Measurements from ENCODE around the gene CDKN1B. TPM values are rescaled to one million over a fixed set of nuclear protein-coding genes. Genes with fewer than 3 reads are reported as not detected.

Gene CDKN1B
- total and polyA plus RNA-seq, 2 donors (not counting 3 experiments of a cell fraction or from before 2014, with no cell fraction given), result 12.7 to 40.8 TPM

DNA sequence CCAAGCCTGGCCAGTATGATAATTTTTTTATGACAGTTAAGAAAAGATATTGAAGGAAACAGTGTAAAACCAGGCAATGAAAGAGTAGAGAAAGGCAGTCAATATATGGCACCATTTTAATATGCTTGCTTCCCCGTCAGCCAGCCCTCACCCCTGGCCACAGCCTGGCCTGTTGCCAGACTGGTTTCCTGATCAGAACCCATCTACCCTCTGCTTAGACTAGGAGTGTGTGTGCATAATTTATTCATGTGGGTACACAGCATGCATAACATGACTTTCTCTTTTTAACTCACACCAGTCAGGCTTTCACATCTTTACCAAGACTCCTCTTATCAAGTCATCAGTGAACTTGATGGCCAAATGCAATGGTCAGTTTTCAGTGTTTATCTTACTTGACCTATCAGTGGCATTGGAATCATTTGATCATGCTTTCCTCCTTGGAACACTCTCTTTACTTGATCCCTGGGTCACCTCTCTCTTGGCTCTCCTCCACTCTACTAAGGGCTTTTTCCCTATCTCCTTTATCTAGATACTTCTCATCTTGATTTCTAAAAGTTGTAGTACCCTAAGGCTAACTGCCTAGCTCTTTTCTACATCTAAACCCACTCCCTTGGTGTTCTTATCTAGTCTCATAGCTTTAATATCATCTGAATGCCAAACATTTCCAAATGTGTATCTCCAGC lies 11.2 kb upstream of the CDKN1B start:
- no peak for FAIRE-seq
- Histone ChIP-seq H3K27ac (ENCODE audit: insufficient read depth, low read depth, low read length) (no peak overlapping the region), H3K4me3 (replicated peaks in 1 of 3; ENCODE audit: insufficient read depth in 1 of 3, low read depth in 1 of 3, low read length in 3 of 3) (no peak overlapping the region), H2AFZ (ENCODE audit: low read depth, low read length) (no peak overlapping the region), H3K36me3 (ENCODE audit: control insufficient read depth in 2 of 2, extremely low read depth in 1 of 2, insufficient read depth in 2 of 2, low read length in 2 of 2) (no peaks in the 10 kb centered on the region), H3K4me2 (ENCODE audit: insufficient read depth, low read length) (no peak overlapping the region), H3K9me3 (replicated peaks; ENCODE audit: control insufficient read depth, insufficient read depth, low read length) (no peaks in the 10 kb centered on the region), H3K79me2 (ENCODE audit: control insufficient read depth, insufficient read depth, low read length) (no peaks in the 10 kb centered on the region), H3K4me1 (ENCODE audit: control insufficient read depth, extremely low read depth, insufficient read depth, low read length) (no peaks in the 10 kb centered on the region), H3K9me1 (replicated peaks; ENCODE audit: control insufficient read depth, extremely low read depth, insufficient read depth, low read length) (no peaks in the 10 kb centered on the region), H4K20me1 (replicated peaks; ENCODE audit: control insufficient read depth, extremely low read depth, insufficient read depth, low read length) (no peaks in the 10 kb centered on the region), H3K27me3 (ENCODE audit: control insufficient read depth in 2 of 2, insufficient read depth in 2 of 2, low read length in 2 of 2) (no peaks in the 10 kb centered on the region), H3K9ac (replicated peaks; ENCODE audit: extremely low read depth, insufficient read depth, low read length) (no peak overlapping the region)
- CTCF ChIA-PET, result interaction anchor here (0.6 to 1.6 kb wide), 5 partner anchors 24 to 670 kb away, joined by 3 to 6 read pairs (median 5); no protein-coding TSS in a partner anchor
- DNase-seq (ENCODE audit: low read depth, low spot score), result peak; percentile 13
- dilution Hi-C loops (cut with MboI; ENCODE audit: extremely low pct_ligation_motif_present, low sequenced_read_pairs) (no loop called here), intact Hi-C loops (cut with micrococcal nuclease) (no loop called here)
- BruUV-seq (replicated peaks), result no TSS peak
- POLR2A ChIA-PET, result no interaction called here
- TF ChIP-seq GATA2 (IDR thresholded peaks at IDR 0.05; ENCODE audit: insufficient read depth, insufficient read length, low read depth, low read length) (no peak), POLR2A (IDR thresholded peaks at IDR 0.05; ENCODE audit: low read depth, low read length) (no peak), MYC (IDR thresholded peaks at IDR 0.05; ENCODE audit: low read depth, low read length) (no peak)

DNA sequence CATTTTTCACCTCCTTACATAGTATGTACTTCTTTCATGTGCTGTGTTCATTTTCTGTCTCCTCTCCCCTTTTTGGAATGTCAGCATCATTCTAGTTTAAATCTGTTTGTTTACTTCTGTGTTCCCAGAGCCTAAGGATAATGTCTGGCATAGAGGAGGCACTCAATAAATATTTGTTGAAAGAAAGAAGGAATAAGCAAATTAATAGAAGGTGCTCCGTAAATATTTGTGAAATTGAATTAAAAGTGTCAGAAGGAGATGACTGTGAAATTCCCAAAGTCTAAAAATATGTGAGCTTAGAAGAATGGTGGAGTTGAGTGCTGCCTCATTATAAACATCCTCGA lies 3.3 kb upstream of the CDKN1B start:
- peaks cover 18% of the 10 kb centered on the region for H3K79me2 ChIP-seq (ENCODE audit: control insufficient read depth, insufficient read depth, low read length)
- peak overlapping the region in 2 of 3 experiments; percentile 20 to 35 for H3K4me3 ChIP-seq (replicated peaks in 1 of 3; ENCODE audit: insufficient read depth in 1 of 3, low read depth in 1 of 3, low read length in 3 of 3)
- peaks cover 28% of the 10 kb centered on the region for H3K4me1 ChIP-seq (ENCODE audit: control insufficient read depth, extremely low read depth, insufficient read depth, low read length)
- H2AFZ ChIP-seq (ENCODE audit: low read depth, low read length), result peak overlapping the region; percentile 90
- peak overlapping the region; percentile 66 for H3K27ac ChIP-seq (ENCODE audit: insufficient read depth, low read depth, low read length)
- CTCF ChIA-PET, result interaction anchor here (0.7 to 4.2 kb wide), 6 partner anchors 8 to 379 kb away, joined by 3 to 52 read pairs (median 4); no protein-coding TSS in a partner anchor
- H3K9me1 ChIP-seq (replicated peaks; ENCODE audit: control insufficient read depth, extremely low read depth, insufficient read depth, low read length), result no peaks in the 10 kb centered on the region
- POLR2A ChIA-PET, result no interaction called here
- TF ChIP-seq POLR2A (IDR thresholded peaks at IDR 0.05; ENCODE audit: low read depth, low read length) (no peak), JUN (IDR thresholded peaks at IDR 0.05; ENCODE audit: borderline replicate concordance, insufficient read depth, insufficient read length, low read depth) (no peak), EZH2 (IDR thresholded peaks at IDR 0.05; ENCODE audit: borderline replicate concordance, low read depth, low read length, severe bottlenecking) (no peak), FOS (IDR thresholded peaks at IDR 0.05; ENCODE audit: borderline replicate concordance, insufficient read depth, low read length) (no peak), MAX (IDR thresholded peaks at IDR 0.05; ENCODE audit: insufficient read depth, insufficient read length) (no peak), MYC (IDR thresholded peaks at IDR 0.05; ENCODE audit: low read depth, low read length) (no peak), GATA2 (IDR thresholded peaks at IDR 0.05; ENCODE audit: insufficient read depth, insufficient read length, low read depth, low read length) (no peak)
- TF ChIP-seq, protein P1, sequence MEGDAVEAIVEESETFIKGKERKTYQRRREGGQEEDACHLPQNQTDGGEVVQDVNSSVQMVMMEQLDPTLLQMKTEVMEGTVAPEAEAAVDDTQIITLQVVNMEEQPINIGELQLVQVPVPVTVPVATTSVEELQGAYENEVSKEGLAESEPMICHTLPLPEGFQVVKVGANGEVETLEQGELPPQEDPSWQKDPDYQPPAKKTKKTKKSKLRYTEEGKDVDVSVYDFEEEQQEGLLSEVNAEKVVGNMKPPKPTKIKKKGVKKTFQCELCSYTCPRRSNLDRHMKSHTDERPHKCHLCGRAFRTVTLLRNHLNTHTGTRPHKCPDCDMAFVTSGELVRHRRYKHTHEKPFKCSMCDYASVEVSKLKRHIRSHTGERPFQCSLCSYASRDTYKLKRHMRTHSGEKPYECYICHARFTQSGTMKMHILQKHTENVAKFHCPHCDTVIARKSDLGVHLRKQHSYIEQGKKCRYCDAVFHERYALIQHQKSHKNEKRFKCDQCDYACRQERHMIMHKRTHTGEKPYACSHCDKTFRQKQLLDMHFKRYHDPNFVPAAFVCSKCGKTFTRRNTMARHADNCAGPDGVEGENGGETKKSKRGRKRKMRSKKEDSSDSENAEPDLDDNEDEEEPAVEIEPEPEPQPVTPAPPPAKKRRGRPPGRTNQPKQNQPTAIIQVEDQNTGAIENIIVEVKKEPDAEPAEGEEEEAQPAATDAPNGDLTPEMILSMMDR (IDR thresholded peaks at IDR 0.05; ENCODE audit: extremely low read depth in 1 of 2, insufficient read depth in 1 of 2, low read depth in 1 of 2, low read length in 2 of 2), result no peak
- dilution Hi-C loops (cut with MboI; ENCODE audit: extremely low pct_ligation_motif_present, low sequenced_read_pairs), result no loop called here
- no TSS peak for BruUV-seq (replicated peaks)
- peak overlapping the region; percentile 73 for H3K4me2 ChIP-seq (ENCODE audit: insufficient read depth, low read length)
- no peaks in the 10 kb centered on the region for H3K9me3 ChIP-seq (replicated peaks; ENCODE audit: control insufficient read depth, insufficient read depth, low read length)
- H4K20me1 ChIP-seq (replicated peaks; ENCODE audit: control insufficient read depth, extremely low read depth, insufficient read depth, low read length), result no peaks in the 10 kb centered on the region
- intact Hi-C loops (cut with micrococcal nuclease), result loop anchor here (2.0 kb wide), 1 partner anchor 17 kb away; the partner anchor contains the start of gene GPR19
- no peaks in the 10 kb centered on the region for H3K27me3 ChIP-seq (ENCODE audit: control insufficient read depth in 2 of 2, insufficient read depth in 2 of 2, low read length in 2 of 2)
- H3K36me3 ChIP-seq (ENCODE audit: control insufficient read depth in 2 of 2, extremely low read depth in 1 of 2, insufficient read depth in 2 of 2, low read length in 2 of 2), result peaks cover 1 to 2% of the 10 kb centered on the region in 2 experiments
- peak overlapping the region; percentile 64 for H3K9ac ChIP-seq (replicated peaks; ENCODE audit: extremely low read depth, insufficient read depth, low read length)
- no peak for FAIRE-seq
- DNase-seq (ENCODE audit: low read depth, low spot score), result no peak

All from endothelial cell of umbilical vein (primary cell).